Adrenal gland (tissue), 12 donors: ENCODE data around the gene PTPRD. TPM values are rescaled to one million over a fixed set of nuclear protein-coding genes. Genes with fewer than 3 reads are reported as not detected.

Experiments used
- DNase-seq, 7 donors: peaks; one replicate each; pipeline ENCODE4 v3.0.0-alpha.2; 2019 to 2020
- H3K27ac ChIP-seq, 5 donors: fragments of 200-600 bp; sonication (generic) in 4 of 5; 1 replicate in 3 of 5; 2 replicates in 2 of 5; pipeline versions ENCODE4 v1.5.1 to v1.8.0; 2016 to 2020; ENCODE audit warnings: mild to moderate bottlenecking in 1 of 5
- H3K27me3 ChIP-seq: fragments of 200-600 bp; 2 replicates; pipeline ENCODE4 v1.8.0; 2021
- H3K36me3 ChIP-seq, 2 donors: fragments of 200-600 bp; replicated peaks in 1 of 2; 1 replicate in 1 of 2; 2 replicates in 1 of 2; pipeline versions ENCODE4 v1.5.1 to v1.8.0; 2018 to 2022
- H3K4me1 ChIP-seq, 2 donors: fragments of 200-600 bp; replicated peaks in 1 of 2; 1 replicate in 1 of 2; 2 replicates in 1 of 2; pipeline versions ENCODE4 v1.5.1 to v1.8.0; 2018 to 2021
- H3K4me3 ChIP-seq, 4 donors: fragments of 200-600 bp; sonication (generic) in 3 of 4; one replicate each; pipeline ENCODE4 v1.5.1; 2016 to 2018
- H3K9me3 ChIP-seq, 3 donors: fragments of 200-600 bp; sonication (generic) in 1 of 3; replicated peaks in 1 of 3; 1 replicate in 2 of 3; 2 replicates in 1 of 3; pipeline versions ENCODE4 v1.5.1 to v1.8.0; 2016 to 2021
- CTCF ChIP-seq, 6 experiments: fragments of 450-650 bp in 4 of 6; fragments of 200-600 bp in 2 of 6; sonication (generic) in 1 of 6; IDR thresholded peaks; 1 replicate in 5 of 6; 2 replicates in 1 of 6; pipeline versions ENCODE4 v1.5.1 to v1.8.0; 2016 to 2021; ENCODE audit warnings: antibody characterized with exemption in 6 of 6, mild to moderate bottlenecking in 2 of 6, moderate library complexity in 1 of 6
- POLR2A ChIP-seq, 2 donors: fragments of 450-650 bp; IDR thresholded peaks; one replicate each; pipeline ENCODE4 v1.6.1; 2017; ENCODE audit warnings: antibody characterized with exemption in 2 of 2, mild to moderate bottlenecking in 2 of 2, moderate library complexity in 1 of 2
- WGBS, 4 donors: extraction: QIAGEN DNeasy Blood & Tissue Kit in 2 of 4; methylation state at CpG; one replicate each; pipeline versions ENCODE4 v1.1.5 to v1.1.7; 2013 to 2017; 5-methylcytosine and 5-hydroxymethylcytosine counted together
- intact Hi-C, 2 donors: fragments of 100-400 bp; cut with DNase I; formaldehyde crosslinking; loops; one replicate each; pipeline versions ENCODE4 v1.14.1 to v1.15.0; 2022 to 2023
- polyA plus RNA-seq, 3 donors: library from polyadenylated mRNA; stranded (reverse); fragments of 200-250 nt in 2 of 3; fragments of 350-450 nt in 1 of 3; fragmentation: Illumina TruSeq in 1 of 3; extraction: RNeasy Lipid Tissue Mini Kit (QIAGEN cat#74804) in 1 of 3; gene quantifications; one replicate each; pipeline ENCODE4 v1.2.3, GENCODE V29; 2013 to 2014
- total RNA-seq, 9 donors: library from RNA; depleted of rRNA in 4 of 9; stranded (reverse); fragments of >200 nt in 4 of 9; fragments of 120-200 nt in 1 of 9; fragmentation: NEBNext Ultra II Directional in 1 of 9; extraction: Animal tissue kit (Norgen Biotek cat#: 25700) in 1 of 9; gene quantifications; one replicate each; pipeline versions ENCODE4 v1.1.0 to v1.2.4, GENCODE V29; 2013 to 2023
- donor health status: healthy with polysubstance abuse.
- donor health status: Bipolar disorder and iron deficiency.
- donor health status: DM: yes; HTN: yes; CAD: no.
- donor health status: DM: no; HTN: no; CAD: no.
- donor health status: DM: no; HTN: no; CAD: no.
- donor health status: DM: yes; HTN: yes; CAD: no.

The PTPRD gene
- total and polyA plus RNA-seq, 12 donors: 0.61 to 71.2 (median 4.5) TPM

DNA sequence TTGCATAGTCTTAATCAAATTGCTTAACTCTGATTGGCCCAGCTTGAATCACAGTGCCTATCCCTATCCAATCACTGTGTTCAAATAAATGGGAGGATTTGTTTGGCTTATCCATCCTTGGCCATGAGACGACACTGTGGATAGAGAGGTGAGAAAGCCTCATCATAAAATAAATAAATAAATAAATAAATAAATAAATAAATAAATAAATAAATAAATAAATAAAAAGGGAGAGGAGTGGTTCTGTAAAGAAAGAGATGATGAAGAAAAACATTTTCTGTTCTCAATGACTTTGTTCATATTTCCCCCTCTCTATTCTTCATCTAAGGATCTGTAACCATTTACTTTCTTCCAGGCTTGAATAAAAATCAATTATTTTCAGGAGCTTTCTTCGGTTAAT is 74.7 kb downstream of the PTPRD start:
- TF ChIP-seq POLR2A (IDR thresholded peaks at IDR 0.05) (no peak), CTCF (IDR thresholded peaks at IDR 0.05) (no peak)
- 82 to 90% (median 86%) methylated on average over 2 of the region's 2 CpGs for WGBS, 4 donors
- H3K27me3 ChIP-seq: no peaks in the 10 kb centered on the region
- no peak for DNase-seq
- H3K27ac ChIP-seq: no peak overlapping the region
- H3K9me3 ChIP-seq: no peaks in the 10 kb centered on the region
- no peaks in the 10 kb centered on the region for H3K36me3 ChIP-seq
- no peak overlapping the region for H3K4me3 ChIP-seq
- intact Hi-C loops: no loop called here
- no peaks in the 10 kb centered on the region for H3K4me1 ChIP-seq

DNA sequence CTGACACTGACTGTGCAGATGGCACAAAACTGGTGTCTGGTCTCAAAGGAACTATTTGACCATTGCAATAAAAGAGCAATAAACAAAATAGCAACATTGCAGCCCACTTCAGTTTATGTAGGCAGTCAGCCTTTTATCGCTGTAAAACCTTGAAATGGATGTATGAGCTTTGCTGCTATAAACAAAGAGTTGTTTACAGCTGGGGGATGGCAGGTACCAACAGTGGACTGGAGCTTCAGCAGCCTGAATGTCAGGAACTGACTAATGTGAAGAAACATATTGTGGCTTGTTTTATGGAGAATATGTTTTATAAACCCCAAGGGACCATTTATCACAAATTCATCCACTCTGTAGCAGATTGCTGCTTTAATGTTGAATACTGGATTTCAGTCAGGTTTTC is 78.0 kb downstream of the PTPRD start:
- H3K4me3 ChIP-seq: no peak overlapping the region
- DNase-seq: no peak
- H3K36me3 ChIP-seq: no peaks in the 10 kb centered on the region
- H3K27me3 ChIP-seq: no peaks in the 10 kb centered on the region
- no peak overlapping the region for H3K27ac ChIP-seq
- no peaks in the 10 kb centered on the region for H3K4me1 ChIP-seq
- WGBS, 4 donors: 60 to 78% (median 63%) methylated on average over 1 of the region's 1 CpG
- TF ChIP-seq POLR2A (IDR thresholded peaks at IDR 0.05) (no peak), CTCF (IDR thresholded peaks at IDR 0.05) (no peak)
- intact Hi-C loops: no loop called here
- no peaks in the 10 kb centered on the region for H3K9me3 ChIP-seq

GRCh38 chr9:10525972-10526371 is 86.8 kb downstream of the PTPRD start:
- Histone ChIP-seq H3K4me3 (no peak overlapping the region), H3K36me3 (no peaks in the 10 kb centered on the region), H3K9me3 (no peaks in the 10 kb centered on the region), H3K4me1 (no peaks in the 10 kb centered on the region), H3K27me3 (no peaks in the 10 kb centered on the region), H3K27ac (no peak overlapping the region)
- no peak for DNase-seq
- TF ChIP-seq POLR2A (IDR thresholded peaks at IDR 0.05): no peak
- peak in 1 of 6 experiments; percentile 4 for TF ChIP-seq CTCF (IDR thresholded peaks at IDR 0.05)
- 73 to 83% (median 79%) methylated on average over 1 of the region's 1 CpG for WGBS, 4 donors
- intact Hi-C loops: no loop called here

DNA sequence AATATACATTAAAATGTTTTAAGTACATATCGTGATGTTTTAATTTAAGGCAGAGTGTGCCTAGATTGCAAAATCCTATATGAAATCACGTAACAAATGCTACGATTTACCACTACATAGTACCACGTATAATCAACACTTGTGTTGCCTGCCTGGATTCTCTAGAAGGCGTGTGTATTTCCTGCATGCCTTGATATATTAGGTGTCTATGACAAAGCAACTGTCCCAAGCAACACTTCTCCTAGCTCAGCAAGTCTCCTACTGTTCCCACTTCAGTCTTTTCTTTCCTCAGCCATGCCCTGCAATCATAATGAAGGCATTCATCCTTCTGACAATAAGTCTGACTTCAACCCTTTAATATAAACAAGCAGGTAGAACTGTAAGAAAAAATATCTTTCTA is 89.6 kb downstream of the PTPRD start:
- Histone ChIP-seq H3K4me1 (no peaks in the 10 kb centered on the region), H3K9me3 (no peaks in the 10 kb centered on the region), H3K27ac (no peak overlapping the region), H3K4me3 (no peak overlapping the region), H3K27me3 (no peaks in the 10 kb centered on the region), H3K36me3 (no peaks in the 10 kb centered on the region)
- no peak for DNase-seq
- intact Hi-C loops: no loop called here
- 62 to 80% (median 68%) methylated on average over 5 of the region's 5 CpGs for WGBS, 4 donors
- TF ChIP-seq CTCF (IDR thresholded peaks at IDR 0.05) (no peak), POLR2A (IDR thresholded peaks at IDR 0.05) (no peak)
